SU-DHL-6 (cell line): ENCODE data around the gene ZNF532.

Experiments
- CTCF ChIP-seq: fragments of 200-600 bp; sonication (generic); IDR thresholded peaks from one replicate; pipeline ENCODE4 v1.5.1; 2017; ENCODE audit warnings: antibody characterized with exemption, mild to moderate bottlenecking, low read length, moderate library complexity; ENCODE audit not compliant: insufficient read depth, poor library complexity, severe bottlenecking
- EZH2phosphoT487 ChIP-seq: fragments of 200-600 bp; sonication (generic), shearing (Covaris generic); conservative IDR thresholded peaks from 2 replicates; pipeline ENCODE4 v1.6.1; 2018; ENCODE audit warnings: mild to moderate bottlenecking, antibody characterized with exemption, low read length, moderate library complexity, mixed read lengths

GRCh38 chr18:59021500-59021899 is 156.8 kb downstream of the ZNF532 start:
- TF ChIP-seq CTCF (no peak), EZH2phosphoT487 (no peak)
